COR-L47 (cell line): Measurements from ENCODE around the gene DNAJC12.
"Not testable (repeated sequence)": the region's sequence is repeated elsewhere in the genome, so short reads cannot be mapped to it uniquely, and the experiment has no call there.

Source experiments
- DNase-seq: peaks from one replicate; lab custom pipeline; 2025; lab: John Stamatoyannopoulos, UW

DNAJC12 gene

GRCh38 chr10:67839951-67840350 is 2.0 kb upstream of the DNAJC12 start:
- DNase-seq, result no peak

GRCh38 chr10:67839511-67839910 is 1.5 kb upstream of the DNAJC12 start:
- not testable (repeated sequence) for DNase-seq

GRCh38 chr10:67836972-67837371 is 1.0 kb downstream of the DNAJC12 start:
- DNase-seq, result no peak

DNA sequence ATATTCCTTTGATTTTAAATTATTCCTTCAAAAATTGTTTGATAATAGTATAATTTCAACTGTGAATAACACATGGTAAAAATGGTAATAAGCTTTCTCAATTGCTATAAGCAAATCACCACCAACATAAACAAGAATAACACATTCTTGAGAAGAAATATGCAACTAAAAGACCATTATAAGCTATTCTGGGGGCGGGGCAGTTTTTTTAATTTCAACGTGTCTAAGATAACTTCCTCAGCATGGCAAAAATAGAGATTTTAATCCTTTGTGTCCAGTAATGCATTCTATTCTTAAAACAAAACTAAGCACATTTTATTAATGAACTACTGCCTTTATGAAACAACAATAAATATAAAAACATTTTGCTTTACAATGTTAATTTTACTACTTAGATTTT is 1.5 kb downstream of the DNAJC12 start:
- no peak for DNase-seq

GRCh38 chr10:67835541-67836394 is 2.2 kb downstream of the DNAJC12 start:
- DNase-seq, result not testable (repeated sequence)

GRCh38 chr10:67834375-67834774 is 3.6 kb downstream of the DNAJC12 start:
- DNase-seq, result no peak

DNA sequence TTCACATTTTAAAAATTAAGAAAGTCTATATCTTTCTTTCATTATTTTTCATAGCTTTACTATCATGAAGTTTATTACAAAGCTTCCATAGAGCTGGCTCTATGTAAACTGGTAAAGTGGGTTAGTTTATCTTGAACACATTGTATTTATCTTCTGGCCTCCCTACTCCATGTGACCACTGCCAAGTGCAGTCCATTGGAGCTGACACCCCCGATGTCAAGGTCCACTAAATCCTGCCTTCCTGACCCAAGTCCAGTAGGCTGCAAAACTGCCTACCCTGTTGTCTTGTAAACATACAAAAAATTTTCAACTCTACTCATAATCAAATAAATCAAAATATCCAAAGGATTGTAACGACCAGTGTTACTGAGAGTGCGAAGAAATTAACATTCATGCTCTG is 10.2 kb downstream of the DNAJC12 start:
- no peak for DNase-seq

DNA sequence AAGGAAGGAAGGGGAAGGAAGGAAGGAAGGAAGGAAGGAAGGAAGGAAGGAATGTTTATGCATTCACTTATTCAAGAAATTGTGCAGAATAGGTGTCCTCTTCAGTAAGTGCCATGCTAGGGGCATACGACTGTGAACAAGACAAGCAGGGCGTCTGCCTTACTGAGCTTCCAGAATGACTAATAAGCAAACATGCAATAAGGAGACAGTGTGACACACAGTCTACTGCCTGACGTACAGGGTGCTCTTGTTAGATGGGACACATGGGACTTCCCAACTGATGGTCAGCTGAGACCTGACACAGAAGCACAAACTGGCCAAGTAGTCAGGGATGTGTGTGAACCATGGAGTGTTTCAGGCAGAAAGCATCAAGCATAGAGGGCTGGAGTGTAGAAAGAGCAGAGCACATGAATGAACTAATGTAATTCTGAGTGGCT is 18.2 kb downstream of the DNAJC12 start:
- no peak for DNase-seq

- DNase-seq, result peak; percentile 60
Observed at GRCh38 chr10:67818323-67818722, 19.7 kb downstream of the DNAJC12 start.

GRCh38 chr10:67816719-67817118 is 21.3 kb downstream of the DNAJC12 start:
- no peak for DNase-seq

DNA sequence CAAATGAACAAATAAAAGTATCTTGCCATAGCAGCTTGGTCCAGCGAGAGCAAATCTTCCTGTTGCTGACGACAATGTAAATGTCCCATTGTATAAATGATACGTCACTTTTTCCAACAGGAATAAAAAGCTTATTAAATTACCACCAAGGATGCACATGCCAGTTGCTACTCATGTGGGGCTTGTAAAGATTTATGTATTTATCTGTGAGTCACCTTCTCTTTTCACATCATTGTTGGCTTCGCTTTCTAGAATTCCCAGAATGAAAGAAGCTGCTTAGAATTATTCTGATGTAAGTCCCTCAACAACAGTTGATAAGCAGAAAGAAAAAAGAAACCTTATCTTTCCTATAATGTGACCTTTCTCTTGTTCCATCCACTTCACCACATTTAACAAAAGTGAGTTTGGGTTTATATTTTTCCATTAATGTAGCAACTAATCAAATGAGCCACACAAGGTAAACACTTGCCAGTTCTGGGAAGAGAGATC is 22.4 kb downstream of the DNAJC12 start:
- no peak for DNase-seq

DNA sequence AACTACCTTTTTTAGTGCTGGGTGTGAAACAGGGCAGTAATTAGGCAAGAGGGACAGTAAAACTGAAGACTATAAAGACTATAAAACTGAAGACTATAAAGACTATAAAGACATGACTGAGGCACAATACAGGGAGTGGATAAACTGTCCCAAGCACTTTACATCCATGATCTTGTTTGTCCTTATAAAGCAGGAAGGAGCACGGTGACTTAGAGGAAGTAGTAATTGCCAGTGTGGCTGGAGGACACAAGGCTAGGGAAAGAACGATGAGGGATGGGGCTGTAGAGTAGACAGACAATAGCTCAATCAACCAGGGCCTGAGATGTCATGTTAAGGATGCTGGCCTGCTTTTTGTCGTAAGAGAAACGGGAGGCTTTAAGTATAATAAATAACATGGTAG is 26.0 kb downstream of the DNAJC12 start:
- no peak for DNase-seq

GRCh38 chr10:67809107-67809506 is 28.9 kb downstream of the DNAJC12 start:
- DNase-seq, result no peak

- DNase-seq, result no peak
Observed at GRCh38 chr10:67808704-67809103, 29.3 kb downstream of the DNAJC12 start.

GRCh38 chr10:67807855-67808456 is 30.0 kb downstream of the DNAJC12 start:
- no peak for DNase-seq

DNA sequence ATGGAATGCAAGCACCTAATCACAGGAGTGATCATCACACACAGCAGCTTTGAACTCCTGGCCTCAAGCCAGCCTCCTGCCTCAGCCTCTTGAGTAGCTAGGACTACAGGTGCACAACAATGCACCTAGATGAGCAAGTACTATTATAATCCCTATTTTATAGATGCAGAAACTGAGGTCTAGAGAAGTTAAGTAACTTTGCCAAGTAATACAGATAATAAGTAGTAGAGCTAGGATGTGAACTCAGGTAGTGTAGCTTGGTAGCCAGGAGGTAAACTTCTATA is 33.7 kb downstream of the DNAJC12 start:
- DNase-seq, result no peak

DNA sequence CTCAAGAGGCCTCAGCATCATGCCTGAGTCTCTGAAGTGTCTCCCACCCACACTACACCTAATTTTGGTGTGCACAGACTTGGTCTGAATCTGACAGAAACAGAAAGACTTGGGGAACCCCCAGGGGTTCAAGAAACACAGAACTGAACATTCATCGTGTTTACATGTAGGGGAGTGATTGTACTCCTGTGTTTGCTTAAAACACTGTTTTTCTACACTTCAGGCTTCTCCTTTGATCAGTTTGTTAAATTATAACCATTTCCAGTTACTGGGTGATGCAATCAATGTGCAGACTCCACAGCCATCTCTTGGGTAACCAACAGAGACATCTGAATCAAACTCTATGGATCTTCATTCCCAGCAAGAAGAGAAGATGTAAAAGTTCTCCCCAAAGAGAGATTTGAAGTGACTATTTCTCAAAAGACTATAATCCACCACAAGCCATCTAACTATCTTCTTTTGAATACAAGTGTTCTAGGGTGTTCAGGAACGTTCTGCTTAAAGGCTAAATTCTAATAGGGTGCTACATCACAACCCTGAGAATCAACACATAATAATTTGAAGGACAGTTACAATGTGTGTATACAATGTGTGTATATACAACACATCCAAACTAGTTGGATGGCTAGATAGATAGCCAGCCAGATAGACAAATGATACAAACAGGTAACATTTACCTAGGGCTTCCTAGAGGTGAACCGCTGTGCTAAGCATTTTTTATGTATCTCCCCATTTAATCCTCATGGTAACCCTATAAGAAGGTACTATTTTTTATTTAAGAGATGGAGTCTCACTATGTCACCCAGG is 34.2 kb downstream of the DNAJC12 start:
- no peak for DNase-seq

GRCh38 chr10:67802767-67803538 is 35.0 kb downstream of the DNAJC12 start:
- DNase-seq, result no peak

- DNase-seq, result no peak
Observed at GRCh38 chr10:67801118-67801517, 36.9 kb downstream of the DNAJC12 start.

DNA sequence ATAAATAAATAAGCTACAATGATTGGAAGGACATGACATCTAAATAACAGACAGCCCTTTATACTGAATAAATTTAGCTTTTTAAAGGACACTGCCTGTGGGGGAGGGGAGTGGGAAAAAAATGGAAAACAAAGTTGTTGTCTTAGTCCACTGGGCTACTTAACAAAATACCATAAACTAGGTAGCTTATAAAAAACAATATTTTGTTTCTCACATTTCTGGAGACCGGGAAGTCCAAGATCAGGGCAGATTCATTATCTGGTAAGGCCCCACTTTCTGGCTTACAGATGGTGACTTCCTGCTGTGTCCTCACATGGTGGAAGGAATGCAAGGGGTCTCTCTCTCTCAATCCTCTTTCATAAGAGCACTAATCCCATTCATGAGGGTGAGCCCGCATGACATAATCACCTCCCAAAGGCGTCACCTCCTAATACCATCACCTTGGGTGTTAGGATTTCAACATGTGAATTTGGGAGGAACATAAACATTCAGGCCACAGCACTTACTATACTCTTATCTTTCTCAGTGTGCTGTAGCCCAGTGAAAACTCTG is 43.0 kb downstream of the DNAJC12 start:
- no peak for DNase-seq

- no peak for DNase-seq
Observed at GRCh38 chr10:67794256-67794655, 43.7 kb downstream of the DNAJC12 start.

- no peak for DNase-seq
Observed at GRCh38 chr10:67793313-67793712, 44.7 kb downstream of the DNAJC12 start.
